Measurements from ENCODE around the gene DUSP11.

The DUSP11 gene

GRCh38 chr2:73827660-73828388 is 47.9 kb upstream of the DUSP11 start:
- Histone ChIP-seq H3K36me3 (ENCODE audit: control insufficient read depth, low read length) (peaks cover 23% of the 10 kb centered on the region), H3K79me2 (ENCODE audit: control insufficient read depth, low read length) (peaks cover 38% of the 10 kb centered on the region), H4K20me1 (ENCODE audit: control insufficient read depth, insufficient read depth, low read depth, low read length) (no peaks in the 10 kb centered on the region), H3K4me2 (ENCODE audit: low read length) (peak overlapping the region; percentile 66), H3K9me3 (ENCODE audit: control insufficient read depth, insufficient read depth, low read length) (peaks cover 4% of the 10 kb centered on the region), H3K4me1 (ENCODE audit: control insufficient read depth, low read length) (peaks cover 37% of the 10 kb centered on the region), H3K27ac (ENCODE audit: low read depth, low read length) (no peak overlapping the region), H3F3A (ENCODE audit: control insufficient read depth, insufficient read depth) (no peaks in the 10 kb centered on the region), H3K4me3 (ENCODE audit: low read length) (peak overlapping the region; percentile 75), H3K9me2 (replicated peaks; ENCODE audit: control insufficient read depth, low read length) (no peaks in the 10 kb centered on the region), H3K27me3 (ENCODE audit: control insufficient read depth, low read length) (no peaks in the 10 kb centered on the region)
- no peak for TF ChIP-seq CTCF (IDR thresholded peaks at IDR 0.05; ENCODE audit: low read depth, low read length, poor library complexity, severe bottlenecking)
- TF ChIP-seq EZH2phosphoT487 (IDR thresholded peaks at IDR 0.05; ENCODE audit: borderline replicate concordance, low read length), result no peak

- no peaks in the 10 kb centered on the region for H3K9me3 ChIP-seq (ENCODE audit: control insufficient read depth, insufficient read depth, low read length)
- H3K4me1 ChIP-seq (ENCODE audit: control insufficient read depth, low read length), result peaks cover 38% of the 10 kb centered on the region
- peaks cover 33% of the 10 kb centered on the region for H3K79me2 ChIP-seq (ENCODE audit: control insufficient read depth, low read length)
- no peak overlapping the region for H3K4me3 ChIP-seq (ENCODE audit: low read length)
- peaks cover 15% of the 10 kb centered on the region for H3K36me3 ChIP-seq (ENCODE audit: control insufficient read depth, low read length)
- no peak overlapping the region for H3K4me2 ChIP-seq (ENCODE audit: low read length)
- peak; percentile 61 for TF ChIP-seq CTCF (IDR thresholded peaks at IDR 0.05; ENCODE audit: low read depth, low read length, poor library complexity, severe bottlenecking)
- TF ChIP-seq EZH2phosphoT487 (IDR thresholded peaks at IDR 0.05; ENCODE audit: borderline replicate concordance, low read length), result no peak
- no peaks in the 10 kb centered on the region for H3K27me3 ChIP-seq (ENCODE audit: control insufficient read depth, low read length)
- H3K27ac ChIP-seq (ENCODE audit: low read depth, low read length), result no peak overlapping the region
- no peaks in the 10 kb centered on the region for H3F3A ChIP-seq (ENCODE audit: control insufficient read depth, insufficient read depth)
- H4K20me1 ChIP-seq (ENCODE audit: control insufficient read depth, insufficient read depth, low read depth, low read length), result no peaks in the 10 kb centered on the region
- no peaks in the 10 kb centered on the region for H3K9me2 ChIP-seq (replicated peaks; ENCODE audit: control insufficient read depth, low read length)
Observed at GRCh38 chr2:73827018-73827417, 47.1 kb upstream of the DUSP11 start.

GRCh38 chr2:73825408-73825807 is 45.5 kb upstream of the DUSP11 start:
- Histone ChIP-seq H3K9me3 (ENCODE audit: control insufficient read depth, insufficient read depth, low read length) (no peaks in the 10 kb centered on the region), H3K27me3 (ENCODE audit: control insufficient read depth, low read length) (no peaks in the 10 kb centered on the region), H3K4me1 (ENCODE audit: control insufficient read depth, low read length) (peaks cover 34% of the 10 kb centered on the region), H3K4me2 (ENCODE audit: low read length) (no peak overlapping the region), H3K4me3 (ENCODE audit: low read length) (no peak overlapping the region), H3K9me2 (replicated peaks; ENCODE audit: control insufficient read depth, low read length) (no peaks in the 10 kb centered on the region), H3K36me3 (ENCODE audit: control insufficient read depth, low read length) (peaks cover under 1% of the 10 kb centered on the region; the same call in 1 of the 2 replicates), H3K27ac (ENCODE audit: low read depth, low read length) (no peak overlapping the region), H3F3A (ENCODE audit: control insufficient read depth, insufficient read depth) (no peaks in the 10 kb centered on the region), H3K79me2 (ENCODE audit: control insufficient read depth, low read length) (peaks cover 23% of the 10 kb centered on the region), H4K20me1 (ENCODE audit: control insufficient read depth, insufficient read depth, low read depth, low read length) (no peaks in the 10 kb centered on the region)
- no peak for TF ChIP-seq EZH2phosphoT487 (IDR thresholded peaks at IDR 0.05; ENCODE audit: borderline replicate concordance, low read length)
- no peak for TF ChIP-seq CTCF (IDR thresholded peaks at IDR 0.05; ENCODE audit: low read depth, low read length, poor library complexity, severe bottlenecking)

Measured in DOHH2 (cell line).